Kidney glomerular epithelial cell (primary cell): ENCODE data around the gene RABGGTA.

Experiments used
- DNase-seq: peaks from one replicate; lab custom pipeline; 2025; lab: John Stamatoyannopoulos, UW

Gene RABGGTA

GRCh38 chr14:24271134-24271833 is at the start of gene RABGGTA:
RABGGTA (minus strand) TSS chr14:24271597; CDS start chr14:24271115, 482 bp downstream.
- DNase-seq = peak; percentile 80

- DNase-seq = no peak
These were observed 45.9 kb upstream of the RABGGTA start for GRCh38 chr14:24317141-24317928.

- DNase-seq = no peak
These were observed 45.2 kb upstream of the RABGGTA start for GRCh38 chr14:24316597-24316950.

- no peak for DNase-seq
These were observed 44.6 kb upstream of the RABGGTA start for GRCh38 chr14:24315807-24316596.

GRCh38 chr14:24315243-24315806 is 43.9 kb upstream of the RABGGTA start:
- DNase-seq = no peak

- DNase-seq = no peak
These were observed 43.2 kb upstream of the RABGGTA start for GRCh38 chr14:24314377-24315193.

GRCh38 chr14:24313913-24314312 is 42.5 kb upstream of the RABGGTA start:
- DNase-seq = no peak

- no peak for DNase-seq
These were observed 41.5 kb upstream of the RABGGTA start for GRCh38 chr14:24312736-24313507.

GRCh38 chr14:24311837-24312615 is 40.6 kb upstream of the RABGGTA start:
- no peak for DNase-seq

GRCh38 chr14:24310646-24311604 is 39.5 kb upstream of the RABGGTA start, which contains the start of gene LTB4R:
LTB4R (plus strand) TSS chr14:24311502; CDS start chr14:24315652, 4,150 bp downstream.
- peak; percentile 5 for DNase-seq

GRCh38 chr14:24310265-24310645 is 38.9 kb upstream of the RABGGTA start:
- DNase-seq = no peak

GRCh38 chr14:24309538-24310264 is 38.3 kb upstream of the RABGGTA start, which contains the start of gene LTB4R2:
LTB4R2 (plus strand) TSS chr14:24310140; CDS start chr14:24310665, 525 bp downstream.
- DNase-seq = no peak

- no peak for DNase-seq
These were observed 37.1 kb upstream of the RABGGTA start for GRCh38 chr14:24308342-24309124.

GRCh38 chr14:24307575-24308341 is 36.4 kb upstream of the RABGGTA start, which contains the start of gene CIDEB:
CIDEB (minus strand) TSS chr14:24307977; CDS start chr14:24307858, 119 bp downstream.
- peak; percentile 61 for DNase-seq

GRCh38 chr14:24307156-24307574 is 35.8 kb upstream of the RABGGTA start:
- DNase-seq = no peak

GRCh38 chr14:24304019-24304387 is 32.6 kb upstream of the RABGGTA start:
- no peak for DNase-seq
